DND-41 (cell line): ENCODE measurements around the gene MMP20.

Experiments
- EZH2 ChIP-seq: IDR thresholded peaks from 3 replicates; pipeline ENCODE4 v1.6.1; 2012; ENCODE audit warnings: borderline replicate concordance, low read depth, mild to moderate bottlenecking, moderate library complexity, low read length, inconsistent platforms; ENCODE audit not compliant: severe bottlenecking
- TF ChIP-seq, protein P1 (sequence below): IDR thresholded peaks from 2 replicates; pipeline ENCODE4 v1.5.1; 2012; ENCODE audit warnings: borderline replicate concordance, low read length, moderate library complexity, mild to moderate bottlenecking; ENCODE audit not compliant: poor library complexity, severe bottlenecking; ENCODE audit errors: extremely low read depth

DNA sequence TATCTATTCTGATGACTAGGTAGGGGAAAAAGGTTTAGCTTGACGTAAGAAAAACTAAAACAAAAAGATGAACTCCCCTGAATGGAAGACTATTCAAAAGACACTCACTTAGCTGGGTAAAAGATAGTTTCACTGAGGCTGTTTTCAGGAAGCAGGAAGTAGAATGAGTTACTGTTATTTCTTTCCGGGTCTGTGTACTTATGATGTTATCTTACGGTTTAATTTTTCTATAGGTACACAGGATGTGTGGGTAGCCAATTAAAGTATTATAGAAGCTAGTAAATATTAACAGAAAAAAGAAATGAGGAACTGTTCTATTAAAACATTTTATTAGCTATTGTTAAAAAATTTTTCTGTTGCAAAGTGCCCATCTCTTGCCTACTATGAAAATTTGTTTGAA lies 48.8 kb downstream of the MMP20 start:
- TF ChIP-seq, protein P1, sequence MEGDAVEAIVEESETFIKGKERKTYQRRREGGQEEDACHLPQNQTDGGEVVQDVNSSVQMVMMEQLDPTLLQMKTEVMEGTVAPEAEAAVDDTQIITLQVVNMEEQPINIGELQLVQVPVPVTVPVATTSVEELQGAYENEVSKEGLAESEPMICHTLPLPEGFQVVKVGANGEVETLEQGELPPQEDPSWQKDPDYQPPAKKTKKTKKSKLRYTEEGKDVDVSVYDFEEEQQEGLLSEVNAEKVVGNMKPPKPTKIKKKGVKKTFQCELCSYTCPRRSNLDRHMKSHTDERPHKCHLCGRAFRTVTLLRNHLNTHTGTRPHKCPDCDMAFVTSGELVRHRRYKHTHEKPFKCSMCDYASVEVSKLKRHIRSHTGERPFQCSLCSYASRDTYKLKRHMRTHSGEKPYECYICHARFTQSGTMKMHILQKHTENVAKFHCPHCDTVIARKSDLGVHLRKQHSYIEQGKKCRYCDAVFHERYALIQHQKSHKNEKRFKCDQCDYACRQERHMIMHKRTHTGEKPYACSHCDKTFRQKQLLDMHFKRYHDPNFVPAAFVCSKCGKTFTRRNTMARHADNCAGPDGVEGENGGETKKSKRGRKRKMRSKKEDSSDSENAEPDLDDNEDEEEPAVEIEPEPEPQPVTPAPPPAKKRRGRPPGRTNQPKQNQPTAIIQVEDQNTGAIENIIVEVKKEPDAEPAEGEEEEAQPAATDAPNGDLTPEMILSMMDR, result no peak
- no peak for TF ChIP-seq EZH2
